GM23338 (cell line): ENCODE measurements around the gene TENM3. TPM values are rescaled to one million over a fixed set of nuclear protein-coding genes. Genes with fewer than 3 reads are reported as not detected.

Experiments used
- ATAC-seq: fragments of 200-7000 bp; cut with Tn5 transposase; 3 replicates; pipeline ENCODE4 v1.9.1; 2020
- DNase-seq: peaks from one replicate; pipeline ENCODE4 v3.0.0-alpha.2; 2015; ENCODE audit warnings: low spot score
- H2AFZ ChIP-seq: fragments of 200-600 bp; sonication (generic); 2 replicates; pipeline ENCODE4 v1.8.0; 2016; ENCODE audit warnings: antibody characterized with exemption, mild to moderate bottlenecking, moderate library complexity
- H3F3A ChIP-seq: fragments of 200-600 bp; sonication (generic); replicated peaks from 2 replicates; pipeline ENCODE4 v1.8.0; 2017; ENCODE audit warnings: antibody characterized with exemption, mixed run types, low read depth
- H3K27ac ChIP-seq: fragments of 200-600 bp; sonication (generic); 2 replicates; pipeline ENCODE4 v1.6.1; 2016; ENCODE audit warnings: low read depth
- H3K27me3 ChIP-seq: fragments of 200-600 bp; sonication (generic); 2 replicates; pipeline ENCODE4 v1.8.0; 2016; ENCODE audit warnings: mild to moderate bottlenecking, mixed run types, moderate library complexity; ENCODE audit not compliant: insufficient read depth
- H3K36me3 ChIP-seq: fragments of 200-600 bp; sonication (generic); 2 replicates; pipeline ENCODE4 v1.8.0; 2016; ENCODE audit warnings: mild to moderate bottlenecking; ENCODE audit not compliant: insufficient read depth
- H3K4me1 ChIP-seq: fragments of 200-600 bp; sonication (generic); 2 replicates; pipeline ENCODE4 v1.8.0; 2016; ENCODE audit warnings: mild to moderate bottlenecking, moderate library complexity; ENCODE audit not compliant: insufficient read depth
- H3K4me2 ChIP-seq: fragments of 200-600 bp; sonication (generic); 2 replicates; pipeline ENCODE4 v1.7.1; 2017; ENCODE audit warnings: mixed run types
- H3K4me3 ChIP-seq: fragments of 200-600 bp; sonication (generic); 2 replicates; pipeline ENCODE4 v1.6.1; 2016; ENCODE audit warnings: mixed run types
- H3K79me2 ChIP-seq: fragments of 200-600 bp; sonication (generic); replicated peaks from 2 replicates; pipeline ENCODE4 v1.8.0; 2017; ENCODE audit warnings: mild to moderate bottlenecking; ENCODE audit not compliant: insufficient read depth
- H3K9me2 ChIP-seq: fragments of 200-600 bp; sonication (generic); 2 replicates; pipeline ENCODE4 v1.8.0; 2017; ENCODE audit not compliant: insufficient read depth
- H4K20me1 ChIP-seq: fragments of 200-600 bp; sonication (generic); replicated peaks from 2 replicates; pipeline ENCODE4 v1.8.0; 2017; ENCODE audit warnings: mild to moderate bottlenecking; ENCODE audit not compliant: insufficient read depth
- H3K27ac Mint-ChIP-seq: 2 replicates; pipeline ENCODE4 v1.8.0; 2020; ENCODE audit warnings: inconsistent platforms, mild to moderate bottlenecking, moderate library complexity, mixed read lengths
- H3K27me3 Mint-ChIP-seq: 3 replicates; pipeline ENCODE4 v1.8.0; 2022; ENCODE audit warnings: low read depth, mild to moderate bottlenecking, moderate library complexity, mixed read lengths, inconsistent platforms; ENCODE audit not compliant: insufficient read depth, poor library complexity
- H3K36me3 Mint-ChIP-seq: 3 replicates; pipeline ENCODE4 v1.8.0; 2021; ENCODE audit warnings: low read depth, mild to moderate bottlenecking, inconsistent platforms, moderate library complexity, mixed read lengths
- H3K4me1 Mint-ChIP-seq: 3 replicates; pipeline ENCODE4 v1.8.0; 2020; ENCODE audit warnings: mild to moderate bottlenecking, inconsistent platforms, mixed read lengths
- H3K4me3 Mint-ChIP-seq: 3 replicates; pipeline ENCODE4 v1.8.0; 2021; ENCODE audit warnings: moderate library complexity, mild to moderate bottlenecking, inconsistent platforms, mixed read lengths
- H3K9me3 Mint-ChIP-seq: 3 replicates; pipeline ENCODE4 v1.8.0; 2020; ENCODE audit warnings: moderate library complexity, mild to moderate bottlenecking, inconsistent platforms, mixed read lengths
- EZH2 ChIP-seq: fragments of 200-600 bp; sonication (generic); IDR thresholded peaks from one replicate; pipeline ENCODE4 v1.8.0; 2017; ENCODE audit warnings: antibody characterized with exemption, mild to moderate bottlenecking, low read depth; ENCODE audit not compliant: unreplicated experiment
- EZH2phosphoT487 ChIP-seq: fragments of 200-600 bp; sonication (generic); IDR thresholded peaks from one replicate; pipeline ENCODE4 v1.8.1; 2018; ENCODE audit warnings: antibody characterized with exemption; ENCODE audit not compliant: unreplicated experiment
- JUNB ChIP-seq: IDR thresholded peaks from one replicate; pipeline ENCODE4 v1.6.1; 2016; ENCODE audit warnings: antibody characterized with exemption; ENCODE audit not compliant: unreplicated experiment
- NANOG ChIP-seq: IDR thresholded peaks from 2 replicates; pipeline ENCODE4 v1.6.1; 2016; ENCODE audit warnings: antibody characterized with exemption, borderline replicate concordance
- POLR2AphosphoS5 ChIP-seq: IDR thresholded peaks from 2 replicates; pipeline ENCODE4 v1.6.1; 2016; ENCODE audit warnings: antibody characterized with exemption, low read depth
- REST ChIP-seq: IDR thresholded peaks from one replicate; pipeline ENCODE4 v1.6.1; 2018; ENCODE audit warnings: antibody characterized with exemption; ENCODE audit not compliant: unreplicated experiment
- STAT1 ChIP-seq: IDR thresholded peaks from one replicate; pipeline ENCODE4 v1.6.1; 2016; ENCODE audit warnings: antibody characterized with exemption; ENCODE audit not compliant: unreplicated experiment
- ZNF331 ChIP-seq: fragments of 250-450 bp; sonication (Bioruptor Pico); IDR thresholded peaks from 2 replicates; pipeline ENCODE4 v1.5.0; 2020; ENCODE audit warnings: low read depth, mild to moderate bottlenecking, moderate library complexity
- ZNF462 ChIP-seq: fragments of 250-450 bp; sonication (Bioruptor Pico); IDR thresholded peaks from 2 replicates; pipeline ENCODE4 v1.5.0; 2020; ENCODE audit warnings: mild to moderate bottlenecking, moderate library complexity
- polyA plus RNA-seq: library from polyadenylated mRNA; unstranded; fragments of >200 nt; fragmentation: Nextera tagmentation; extraction: Ambion mirVana; gene quantifications from 2 replicates; pipeline ENCODE4 v1.2.1, GENCODE V29; 2016
- total RNA-seq: library from RNA; depleted of rRNA; stranded (reverse); fragments of >200 nt; shearing (Covaris generic); gene quantifications from 2 replicates; pipeline ENCODE4 v1.2.3, GENCODE V29; 2014
- TF ChIP-seq, protein P1 (sequence below): IDR thresholded peaks from 2 replicates; pipeline ENCODE4 v1.6.1; 2016; ENCODE audit warnings: antibody characterized with exemption
- TF ChIP-seq, protein P2 (sequence below), 2 experiments: fragments of 200-600 bp in 1 of 2; sonication (generic) in 1 of 2; conservative IDR thresholded peaks; 2 replicates each; pipeline versions ENCODE4 v1.5.1 to v1.6.1; 2016 to 2017; ENCODE audit warnings: antibody characterized with exemption in 2 of 2, low read depth in 2 of 2, mild to moderate bottlenecking in 2 of 2, moderate library complexity in 1 of 2

TENM3 gene
- total and polyA plus RNA-seq, 2 experiments from 2014 or later, result 22.2 to 128 TPM

DNA sequence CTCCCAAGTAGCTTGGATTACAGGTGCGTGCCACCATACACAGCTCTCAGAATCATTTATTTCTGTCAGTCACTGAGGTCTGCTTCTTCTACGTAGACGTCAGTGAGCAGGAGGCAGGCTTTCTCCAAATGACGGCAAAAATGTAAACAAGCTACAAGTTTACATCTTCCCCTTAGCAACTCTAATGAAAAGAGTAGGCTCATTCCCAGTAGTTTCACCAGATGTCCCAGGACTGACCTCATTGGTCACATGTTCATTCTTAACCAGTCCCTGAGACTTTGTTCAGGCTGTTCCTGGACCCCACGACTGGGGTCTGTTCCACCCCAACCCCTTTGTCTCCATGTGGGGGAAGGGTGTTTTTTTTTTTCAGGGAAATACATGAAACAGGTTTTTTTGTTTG lies 67.1 kb downstream of the TENM3 start (continued):
- TF ChIP-seq JUNB, result no peak
- TF ChIP-seq STAT1, result no peak
- TF ChIP-seq, protein P1, sequence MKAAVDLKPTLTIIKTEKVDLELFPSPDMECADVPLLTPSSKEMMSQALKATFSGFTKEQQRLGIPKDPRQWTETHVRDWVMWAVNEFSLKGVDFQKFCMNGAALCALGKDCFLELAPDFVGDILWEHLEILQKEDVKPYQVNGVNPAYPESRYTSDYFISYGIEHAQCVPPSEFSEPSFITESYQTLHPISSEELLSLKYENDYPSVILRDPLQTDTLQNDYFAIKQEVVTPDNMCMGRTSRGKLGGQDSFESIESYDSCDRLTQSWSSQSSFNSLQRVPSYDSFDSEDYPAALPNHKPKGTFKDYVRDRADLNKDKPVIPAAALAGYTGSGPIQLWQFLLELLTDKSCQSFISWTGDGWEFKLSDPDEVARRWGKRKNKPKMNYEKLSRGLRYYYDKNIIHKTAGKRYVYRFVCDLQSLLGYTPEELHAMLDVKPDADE, result no peak
- TF ChIP-seq NANOG, result no peak
- TF ChIP-seq EZH2, result no peak
- TF ChIP-seq ZNF331 (CRISPR knock-in tag), result no peak
- no peak for TF ChIP-seq EZH2phosphoT487

- Histone ChIP-seq H2AFZ (no peak overlapping the region), H3K4me1 (no peaks in the 10 kb centered on the region), H3K27ac (no peak overlapping the region), H3K9me2 (0 out of 2 replicates have a peak, but pooled peaks cover under 1% of the 10 kb centered on the region), H3K27me3 (no peaks in the 10 kb centered on the region), H3K4me2 (no peak overlapping the region), H3K79me2 (no peaks in the 10 kb centered on the region), H4K20me1 (no peaks in the 10 kb centered on the region), H3K36me3 (peaks cover 12% of the 10 kb centered on the region), H3K4me3 (no peak overlapping the region), H3F3A (no peaks in the 10 kb centered on the region)
- peaks cover 20% of the 10 kb centered on the region for H3K36me3 Mint-ChIP-seq
- ATAC-seq, result no peak
- H3K4me1 Mint-ChIP-seq, result peaks cover 3% of the 10 kb centered on the region; the same call in 1 of the 3 replicates
- H3K4me3 Mint-ChIP-seq, result no peak overlapping the region
- DNase-seq, result no peak
- peaks cover 20% of the 10 kb centered on the region for H3K9me3 Mint-ChIP-seq
- no peaks in the 10 kb centered on the region for H3K27me3 Mint-ChIP-seq
- H3K27ac Mint-ChIP-seq, result no peak overlapping the region
- TF ChIP-seq JUNB (no peak), STAT1 (no peak), REST (no peak), POLR2AphosphoS5 (no peak), NANOG (no peak), EZH2phosphoT487 (no peak), EZH2 (no peak), ZNF462 (CRISPR knock-in tag) (no peak)
- TF ChIP-seq, protein P1, result no peak
- TF ChIP-seq, protein P2, sequence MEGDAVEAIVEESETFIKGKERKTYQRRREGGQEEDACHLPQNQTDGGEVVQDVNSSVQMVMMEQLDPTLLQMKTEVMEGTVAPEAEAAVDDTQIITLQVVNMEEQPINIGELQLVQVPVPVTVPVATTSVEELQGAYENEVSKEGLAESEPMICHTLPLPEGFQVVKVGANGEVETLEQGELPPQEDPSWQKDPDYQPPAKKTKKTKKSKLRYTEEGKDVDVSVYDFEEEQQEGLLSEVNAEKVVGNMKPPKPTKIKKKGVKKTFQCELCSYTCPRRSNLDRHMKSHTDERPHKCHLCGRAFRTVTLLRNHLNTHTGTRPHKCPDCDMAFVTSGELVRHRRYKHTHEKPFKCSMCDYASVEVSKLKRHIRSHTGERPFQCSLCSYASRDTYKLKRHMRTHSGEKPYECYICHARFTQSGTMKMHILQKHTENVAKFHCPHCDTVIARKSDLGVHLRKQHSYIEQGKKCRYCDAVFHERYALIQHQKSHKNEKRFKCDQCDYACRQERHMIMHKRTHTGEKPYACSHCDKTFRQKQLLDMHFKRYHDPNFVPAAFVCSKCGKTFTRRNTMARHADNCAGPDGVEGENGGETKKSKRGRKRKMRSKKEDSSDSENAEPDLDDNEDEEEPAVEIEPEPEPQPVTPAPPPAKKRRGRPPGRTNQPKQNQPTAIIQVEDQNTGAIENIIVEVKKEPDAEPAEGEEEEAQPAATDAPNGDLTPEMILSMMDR (conservative IDR thresholded peaks at IDR 0.05; ENCODE audit: low read depth in 2 of 2), result no peak
Observed at GRCh38 chr4:182310962-182311361, 67.8 kb downstream of the TENM3 start.
